PFSK-1 (cell line): ENCODE measurements around the gene CALML3.

Experiments
- POLR2AphosphoS5 ChIP-seq: IDR thresholded peaks from 2 replicates; pipeline ENCODE4 v1.6.1; 2012; ENCODE audit warnings: low read depth, mild to moderate bottlenecking, control low read depth, low read length, moderate library complexity
- TAF1 ChIP-seq: IDR thresholded peaks from 2 replicates; pipeline ENCODE4 v1.6.1; 2012; ENCODE audit warnings: low read length, control low read depth, borderline replicate concordance; ENCODE audit not compliant: insufficient read depth

DNA sequence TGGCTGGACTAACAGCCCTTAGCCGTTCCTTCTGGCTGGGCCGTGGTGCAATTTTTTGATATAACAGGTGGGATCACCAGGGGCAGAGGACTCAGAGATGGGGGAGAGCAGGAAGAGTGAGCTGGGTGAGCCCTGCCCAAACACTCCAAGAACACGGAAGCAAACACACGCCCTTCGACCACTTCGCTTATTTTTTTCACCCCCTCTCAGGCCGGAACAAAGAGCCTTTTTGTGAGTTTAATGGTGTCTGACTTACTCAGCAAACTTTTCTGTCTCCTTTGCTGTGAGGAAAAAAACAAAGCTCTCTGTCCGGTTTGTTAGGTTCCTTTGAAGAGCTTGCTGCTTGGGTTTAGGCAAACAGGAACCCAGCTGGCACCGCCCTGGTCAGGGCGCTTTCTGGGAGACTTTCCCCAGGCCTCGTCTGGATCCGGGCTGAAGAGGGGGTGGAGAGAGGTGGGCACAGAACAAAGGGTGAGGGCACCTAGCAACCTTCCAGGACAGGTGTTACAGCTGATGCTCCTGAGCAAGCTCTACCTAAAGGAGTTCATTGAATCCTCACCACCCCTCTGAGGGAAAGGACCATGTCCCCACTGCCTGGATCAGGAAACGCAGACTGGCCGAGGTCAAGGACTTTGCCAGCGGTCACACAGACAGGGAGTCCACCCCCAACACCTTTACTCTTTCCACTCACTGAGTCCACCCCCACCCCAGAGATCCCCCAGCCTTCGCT, 23.3 kb downstream of the CALML3 start:
- TF ChIP-seq POLR2AphosphoS5 (no peak), TAF1 (no peak)
